T-helper 2 cell (primary cell): ENCODE data around the gene HOXB9.

Experiments
- DNase-seq, 5 experiments: peaks; one replicate each; pipeline versions ENCODE4 v3.0.0 to v3.0.0-alpha.2; 2012 to 2022
- total RNA-seq, 2 donors: gene quantifications; one replicate each; lab custom pipeline; 2026; lab: John Stamatoyannopoulos, UW

The HOXB9 gene
- total RNA-seq: 0 to 0.47 reads per million in 2 donors

GRCh38 chr17:48626245-48627117, at the start of gene HOXB9:
HOXB9 (minus strand) TSS chr17:48626358; CDS start chr17:48626269, 89 bp downstream.
- DNase-seq: peak in 3 of 5 experiments; percentile 29 to 55 (median 47)

DNA sequence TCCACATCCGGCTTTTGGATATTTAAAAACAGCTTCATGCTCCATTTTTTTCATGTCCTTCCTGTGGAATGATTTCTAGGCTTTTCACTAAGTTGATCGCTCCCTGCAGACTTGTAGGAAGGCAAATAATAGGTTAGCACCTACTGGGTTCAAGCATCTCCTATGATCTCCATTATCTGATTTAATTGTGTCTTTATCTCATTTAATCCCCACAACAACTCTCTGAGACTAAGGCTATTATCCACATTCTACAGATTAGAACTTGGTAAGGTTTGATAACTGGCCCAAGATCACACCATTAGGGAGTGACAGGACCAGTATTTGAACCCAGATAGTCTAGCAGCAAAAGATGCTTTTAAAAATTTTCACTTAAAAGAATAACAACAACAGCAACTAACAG, 46.2 kb upstream of the HOXB9 start:
- no peak for DNase-seq

DNA sequence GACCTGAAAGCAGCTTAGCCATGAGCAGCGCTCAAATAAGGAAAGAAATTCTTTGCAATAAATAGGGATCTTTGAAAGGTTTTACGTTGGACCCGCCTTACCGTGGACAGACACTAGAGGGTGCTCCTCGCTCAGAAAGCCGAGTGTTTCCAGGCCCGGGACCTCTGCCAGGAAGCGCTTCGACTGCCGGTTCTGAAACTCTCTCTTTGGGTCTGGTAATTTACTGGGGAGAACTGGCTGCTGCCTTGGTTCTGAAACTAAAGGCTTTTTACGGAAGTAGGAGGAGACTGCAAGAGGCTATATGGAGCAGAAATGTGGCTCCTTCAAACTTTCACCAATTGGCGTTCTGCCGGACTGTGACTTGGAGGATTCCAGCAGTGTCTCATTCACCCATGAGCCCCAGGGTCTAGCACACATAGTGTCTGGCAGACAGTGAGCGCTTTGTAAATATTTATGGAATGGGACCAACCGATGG, 45.6 kb upstream of the HOXB9 start:
- peak; percentile 24 to 56 (median 43) for DNase-seq

- no peak for DNase-seq
Observed at GRCh38 chr17:48663134-48663924, 37.2 kb upstream of the HOXB9 start.

DNA sequence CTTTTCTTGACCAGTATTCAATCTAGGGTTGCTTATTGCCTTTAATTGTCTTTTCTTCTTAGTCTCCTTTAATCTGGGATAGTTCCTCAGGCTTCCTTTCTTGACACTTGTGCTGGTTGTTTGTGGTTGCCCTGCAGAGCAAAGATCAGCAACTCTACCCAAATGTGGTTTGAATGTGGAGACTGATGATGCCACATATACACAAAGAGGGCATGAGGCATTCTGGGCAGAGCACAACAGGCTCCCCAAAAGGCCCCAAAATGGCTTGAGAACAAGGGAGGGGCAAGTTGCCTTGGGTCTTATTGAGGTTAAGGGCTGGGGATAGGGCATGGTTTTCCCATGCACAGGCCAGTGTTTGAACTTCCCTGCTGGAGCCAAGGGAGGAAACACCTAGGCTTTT, 29.8 kb upstream of the HOXB9 start:
- no peak for DNase-seq

- no peak for DNase-seq
Observed at GRCh38 chr17:48649741-48650140, 23.6 kb upstream of the HOXB9 start.

- DNase-seq: no peak
Observed at GRCh38 chr17:48647963-48648245, 21.7 kb upstream of the HOXB9 start.

DNA sequence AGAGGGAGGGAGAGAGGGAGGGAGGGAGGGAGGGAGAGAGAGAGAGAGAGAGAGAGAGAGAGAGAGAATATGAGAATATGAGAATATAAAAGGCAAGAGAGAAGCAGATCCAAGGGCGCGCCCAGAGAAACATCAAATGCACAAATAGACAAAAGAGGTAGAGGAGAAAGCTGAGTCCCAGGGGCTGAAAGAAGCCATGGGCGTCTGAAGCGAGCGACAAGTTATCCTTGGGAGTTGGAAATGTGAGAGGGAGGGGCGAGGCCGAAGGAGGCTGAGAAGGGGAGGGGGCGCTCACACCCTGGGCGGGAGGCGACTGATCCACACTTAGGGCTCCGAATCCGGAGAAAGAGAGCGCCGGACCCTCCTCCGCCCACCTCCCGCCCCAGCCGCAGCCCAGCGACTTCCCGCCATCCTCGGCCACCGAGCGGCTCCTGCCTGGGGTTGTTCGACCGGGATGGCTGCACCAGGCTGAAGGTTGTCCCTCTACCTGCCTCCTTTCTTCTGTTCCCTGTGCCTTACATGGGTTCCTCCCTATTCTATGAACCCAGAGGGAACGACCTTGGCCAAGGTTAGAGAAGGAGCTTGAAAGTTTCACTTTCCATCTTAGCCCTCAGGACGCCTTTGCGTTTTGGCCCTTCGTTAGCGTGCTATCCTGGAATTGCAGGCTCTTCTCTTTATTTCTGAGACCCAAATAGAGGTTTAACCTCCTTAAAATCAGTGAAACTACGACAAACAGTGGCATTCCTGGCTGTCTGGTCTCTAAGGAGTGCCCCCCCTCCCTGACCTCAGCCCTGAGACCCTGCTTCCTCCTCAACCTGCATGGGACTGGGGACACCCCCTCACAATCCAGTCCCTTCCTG, 21.2 kb upstream of the HOXB9 start:
- DNase-seq: no peak

GRCh38 chr17:48646183-48647102, 20.3 kb upstream of the HOXB9 start:
- peak in 1 of 5 experiments; percentile 46 for DNase-seq

- no peak for DNase-seq
Observed at GRCh38 chr17:48645639-48646182, 19.6 kb upstream of the HOXB9 start.

DNA sequence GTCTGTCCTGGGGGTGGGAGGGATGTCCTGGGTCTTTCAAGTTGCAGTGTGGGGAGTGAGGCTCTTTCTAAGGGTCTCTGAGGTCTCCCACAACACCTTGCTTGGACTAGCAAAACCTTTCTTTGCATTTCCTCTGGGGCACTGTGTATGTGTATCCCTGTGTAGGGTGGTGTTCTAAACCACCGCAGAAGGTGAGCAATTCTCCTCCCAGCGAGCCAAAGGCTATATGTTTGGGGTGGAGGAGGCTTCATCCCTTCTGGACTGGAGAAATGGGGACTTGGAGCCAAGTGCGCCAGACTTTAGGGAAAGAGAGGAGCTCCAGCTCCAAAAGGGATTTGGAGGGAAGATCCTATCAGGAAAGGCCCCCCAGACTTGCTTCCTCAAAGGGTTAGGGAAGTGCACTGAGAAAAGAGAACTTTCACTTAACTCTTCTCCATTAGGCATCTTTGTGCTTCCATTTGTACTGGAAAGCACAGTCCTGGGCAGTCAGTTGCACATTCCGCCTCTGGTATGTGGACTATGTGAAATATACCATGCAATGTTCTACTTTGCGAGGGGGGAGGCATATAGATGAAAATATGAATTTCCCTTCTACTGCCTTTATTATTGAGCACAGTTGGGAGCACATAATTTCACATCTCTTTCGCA, 18.9 kb upstream of the HOXB9 start:
- DNase-seq: no peak

DNA sequence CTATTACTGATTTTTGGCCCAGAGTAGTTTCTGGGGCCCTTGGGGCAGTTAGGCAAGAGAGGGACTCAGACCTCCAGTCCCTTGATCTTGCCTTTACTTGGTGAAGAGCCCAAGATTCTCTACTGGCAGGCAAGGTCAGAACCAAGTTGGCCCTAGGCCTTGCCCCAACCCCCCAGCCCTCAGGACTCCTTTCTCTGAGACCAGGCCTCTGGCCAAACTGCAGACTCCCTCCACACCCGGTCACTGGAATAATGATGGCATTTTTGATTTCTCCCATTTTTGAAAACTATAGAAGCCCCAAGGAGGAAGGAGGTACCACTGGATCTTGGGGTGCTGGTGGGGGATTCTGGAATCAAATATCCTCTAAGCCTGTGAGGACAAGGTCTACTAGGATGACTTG, 18.0 kb upstream of the HOXB9 start:
- no peak for DNase-seq

GRCh38 chr17:48643697-48644012, 17.5 kb upstream of the HOXB9 start:
- DNase-seq: no peak

DNA sequence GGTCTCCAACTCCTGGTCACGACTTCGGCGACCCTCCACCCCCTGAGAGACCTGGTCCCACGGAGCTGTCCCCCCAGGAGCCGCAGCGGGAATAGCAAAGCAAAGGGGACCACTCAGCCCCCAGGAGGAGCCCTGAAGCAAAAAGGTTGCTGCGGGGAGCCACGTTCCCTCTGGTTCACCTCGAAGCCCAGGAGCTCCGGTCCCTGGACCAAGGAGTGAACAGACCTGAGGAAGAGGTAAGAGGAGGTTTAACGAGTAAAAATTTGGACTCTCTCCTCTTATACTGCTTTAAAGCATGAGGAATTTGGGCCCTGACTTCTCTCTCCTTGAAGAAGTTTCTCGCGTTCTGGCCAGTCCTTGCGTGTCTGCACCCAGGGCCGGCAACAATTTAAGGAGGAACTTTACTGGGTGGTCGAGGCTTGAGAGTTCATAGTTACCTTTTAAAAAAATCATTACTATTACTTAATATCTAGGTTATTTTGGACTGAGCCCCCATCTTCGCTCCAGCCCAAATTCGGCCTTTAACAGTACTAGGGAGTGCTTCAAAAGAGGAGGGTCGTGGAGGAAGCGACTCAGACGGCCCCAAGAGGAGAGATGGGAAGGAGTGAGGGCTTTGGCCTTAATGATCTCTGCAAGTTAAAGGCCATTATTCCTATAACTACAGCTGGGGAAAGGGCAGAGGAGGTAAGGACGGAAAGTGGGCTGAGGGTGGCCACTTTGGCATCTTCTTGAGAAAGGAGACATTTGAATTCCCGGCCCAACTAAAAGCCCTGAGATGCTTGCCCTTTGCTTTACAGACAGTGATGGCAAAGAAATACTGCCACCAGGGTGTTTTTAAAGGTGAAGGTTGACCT, 16.9 kb upstream of the HOXB9 start:
- DNase-seq: no peak

DNA sequence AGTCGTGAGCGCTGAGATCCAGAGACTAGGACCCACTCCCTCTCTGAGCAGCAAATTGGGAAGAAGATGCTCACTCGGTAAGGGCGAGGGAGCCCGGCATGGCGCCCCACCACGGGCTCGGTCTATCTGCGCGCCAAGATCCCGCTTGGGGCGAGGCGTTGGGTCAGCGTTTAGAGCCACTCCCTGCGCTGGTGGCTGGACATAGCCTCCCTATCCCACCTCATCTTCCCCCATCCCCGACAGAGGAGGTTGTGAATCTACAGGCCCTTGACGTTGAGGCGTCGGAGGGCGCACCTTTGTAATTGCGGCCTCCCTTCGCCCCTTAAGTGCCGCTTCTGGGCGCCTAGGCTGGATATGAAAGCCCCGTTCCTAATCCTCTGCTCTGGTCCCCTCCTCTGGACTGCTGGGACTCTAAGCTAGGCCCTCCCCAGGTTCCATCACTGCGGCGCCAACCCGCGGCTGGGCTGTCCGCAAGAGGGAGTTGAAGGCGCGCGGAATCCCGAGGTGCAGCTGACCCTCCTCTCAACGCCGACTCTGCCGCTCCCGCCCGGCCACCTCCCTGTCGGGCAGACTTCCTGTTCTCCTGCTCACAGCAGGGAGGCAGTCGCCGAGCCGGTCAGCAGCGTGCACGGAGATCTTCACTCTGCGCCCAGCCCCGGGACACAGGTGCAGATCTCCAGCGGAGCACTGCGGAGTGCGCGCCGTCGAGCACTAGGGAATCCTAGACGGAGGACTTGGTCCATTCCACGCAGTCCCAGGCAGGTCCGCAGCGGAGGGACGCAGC, 16.1 kb upstream of the HOXB9 start:
- DNase-seq: no peak

DNA sequence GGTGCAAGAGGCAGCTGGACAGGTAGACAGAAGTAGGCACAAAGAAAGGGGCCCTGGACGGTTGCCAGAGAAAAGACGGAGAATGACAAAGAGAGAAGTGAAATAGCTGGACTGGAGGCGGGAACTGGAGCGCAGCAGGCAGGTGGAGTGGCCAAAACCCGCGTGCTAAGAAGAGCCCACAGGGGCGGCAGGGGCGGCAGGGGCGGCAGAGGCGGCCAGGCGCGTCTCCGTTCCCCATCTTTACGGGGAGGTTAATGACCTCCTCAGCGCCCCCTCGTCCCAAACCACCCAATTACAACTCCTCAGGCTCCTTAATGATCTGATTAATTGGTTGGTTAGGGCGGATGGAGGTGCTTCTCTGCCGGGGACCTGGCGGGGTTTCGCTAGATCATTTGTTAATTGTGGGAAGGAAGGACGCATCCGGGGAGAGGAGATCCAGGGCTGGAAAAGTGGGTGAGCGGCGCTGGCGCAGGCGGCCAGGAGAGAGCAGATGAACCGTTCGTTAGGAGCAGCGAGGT, 15.4 kb upstream of the HOXB9 start:
- DNase-seq: no peak

DNA sequence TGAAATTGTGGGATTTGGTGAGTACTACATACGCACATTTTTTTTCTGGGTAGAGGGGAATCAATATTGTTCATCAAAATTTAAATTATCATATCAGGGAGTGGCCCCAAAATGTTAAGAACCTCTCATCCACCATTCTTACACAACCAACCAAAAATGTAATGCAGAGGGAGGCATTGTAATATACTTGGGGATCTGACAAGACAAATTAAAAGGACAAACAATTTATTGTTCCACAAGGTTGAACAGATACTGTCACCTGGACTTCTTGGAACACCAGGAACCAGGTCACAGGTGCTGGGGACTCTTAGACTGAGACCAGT, 14.7 kb upstream of the HOXB9 start:
- no peak for DNase-seq

GRCh38 chr17:48639982-48640857, 14.1 kb upstream of the HOXB9 start:
- no peak for DNase-seq
